HG03095 (cell line): ENCODE data around the gene VEPH1.

Experiments used
- ATAC-seq: cut with Tn5 transposase; IDR thresholded peaks from one replicate; pipeline ENCODE4 v1.9.1; 2021; ENCODE audit warnings: moderate library complexity; ENCODE audit not compliant: unreplicated experiment

VEPH1 gene

GRCh38 chr3:157393113-157393512 is 110.1 kb downstream of the VEPH1 start:
- ATAC-seq, result no peak

- ATAC-seq, result no peak
Measured at GRCh38 chr3:157392104-157392503, 111.1 kb downstream of the VEPH1 start.

GRCh38 chr3:157390713-157391515 is 112.3 kb downstream of the VEPH1 start:
- ATAC-seq, result no peak

- no peak for ATAC-seq
Measured at GRCh38 chr3:157388976-157389375, 114.2 kb downstream of the VEPH1 start.

GRCh38 chr3:157387708-157388435 is 115.3 kb downstream of the VEPH1 start:
- ATAC-seq, result no peak

GRCh38 chr3:157384491-157384890 is 118.7 kb downstream of the VEPH1 start:
- no peak for ATAC-seq

GRCh38 chr3:157384031-157384430 is 119.2 kb downstream of the VEPH1 start:
- no peak for ATAC-seq

GRCh38 chr3:157381606-157382005 is 121.6 kb downstream of the VEPH1 start:
- ATAC-seq, result no peak

GRCh38 chr3:157379525-157380140 is 123.6 kb downstream of the VEPH1 start:
- ATAC-seq, result no peak

GRCh38 chr3:157376603-157377300 is 126.5 kb downstream of the VEPH1 start:
- no peak for ATAC-seq

- ATAC-seq, result no peak
Measured at GRCh38 chr3:157375342-157375986, 127.8 kb downstream of the VEPH1 start.

GRCh38 chr3:157374933-157375332 is 128.3 kb downstream of the VEPH1 start:
- no peak for ATAC-seq

GRCh38 chr3:157373783-157374182 is 129.4 kb downstream of the VEPH1 start:
- no peak for ATAC-seq

GRCh38 chr3:157370867-157371266 is 132.3 kb downstream of the VEPH1 start:
- ATAC-seq, result no peak

GRCh38 chr3:157369727-157370421 is 133.3 kb downstream of the VEPH1 start:
- no peak for ATAC-seq

GRCh38 chr3:157368171-157368570 is 135.0 kb downstream of the VEPH1 start:
- no peak for ATAC-seq

- no peak for ATAC-seq
Measured at GRCh38 chr3:157363393-157363792, 139.8 kb downstream of the VEPH1 start.

GRCh38 chr3:157362348-157362747 is 140.9 kb downstream of the VEPH1 start:
- no peak for ATAC-seq

GRCh38 chr3:157360044-157360443 is 143.2 kb downstream of the VEPH1 start:
- no peak for ATAC-seq

GRCh38 chr3:157356541-157356940 is 146.7 kb downstream of the VEPH1 start:
- no peak for ATAC-seq
